Thyroid gland (tissue), 4 donors: ENCODE data around the gene GCC2.

Source experiments
- POLR2A ChIP-seq, 2 donors: fragments of 450-650 bp; IDR thresholded peaks; one replicate each; pipeline ENCODE4 v1.6.1; 2017; ENCODE audit warnings: antibody characterized with exemption in 2 of 2, mild to moderate bottlenecking in 2 of 2, moderate library complexity in 1 of 2
- TF ChIP-seq, protein P1 (sequence below), 6 experiments: fragments of 200-600 bp in 3 of 6; fragments of 450-650 bp in 3 of 6; sonication (generic) in 3 of 6; IDR thresholded peaks; one replicate each; pipeline ENCODE4 v1.5.1; 2016 to 2019; ENCODE audit warnings: antibody characterized with exemption in 6 of 6, mild to moderate bottlenecking in 2 of 6, inconsistent platforms in 1 of 6, moderate library complexity in 1 of 6

DNA sequence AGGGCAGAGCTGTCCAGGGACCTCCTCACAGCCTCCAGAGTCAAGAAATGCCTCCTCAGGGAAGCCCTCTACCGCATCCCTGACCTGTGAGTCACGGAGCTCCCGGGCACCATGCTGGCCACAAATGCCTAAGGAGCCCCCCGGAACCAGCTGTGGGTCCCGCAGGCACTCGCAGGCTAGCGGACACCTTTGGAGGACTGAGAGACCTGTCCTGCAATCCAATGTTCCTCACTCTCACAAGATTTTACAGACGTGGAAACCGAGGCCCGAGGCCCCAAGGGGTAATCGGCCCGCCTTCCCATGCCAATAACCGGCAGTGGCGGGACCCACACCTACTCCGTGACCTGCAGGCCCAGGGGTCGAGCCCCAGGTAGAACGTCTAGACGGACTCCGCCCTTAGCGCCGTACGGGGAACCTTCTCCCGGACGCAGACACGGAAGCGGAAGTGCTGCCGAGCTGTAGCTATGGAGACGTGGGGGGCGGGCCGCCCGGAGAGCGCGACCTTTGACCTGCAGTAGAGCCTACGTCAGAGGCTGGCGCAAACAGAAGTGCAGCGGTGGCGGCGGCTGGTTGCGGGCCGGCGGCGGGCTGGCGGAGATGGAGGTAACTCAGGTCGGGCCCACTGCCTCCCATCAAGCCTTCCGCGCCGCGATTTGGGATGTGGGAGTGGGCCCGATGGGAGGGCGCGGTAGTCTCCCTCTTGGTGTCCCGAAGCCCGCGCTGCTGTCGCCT is at the start of gene GCC2:
- TF ChIP-seq, protein P1, sequence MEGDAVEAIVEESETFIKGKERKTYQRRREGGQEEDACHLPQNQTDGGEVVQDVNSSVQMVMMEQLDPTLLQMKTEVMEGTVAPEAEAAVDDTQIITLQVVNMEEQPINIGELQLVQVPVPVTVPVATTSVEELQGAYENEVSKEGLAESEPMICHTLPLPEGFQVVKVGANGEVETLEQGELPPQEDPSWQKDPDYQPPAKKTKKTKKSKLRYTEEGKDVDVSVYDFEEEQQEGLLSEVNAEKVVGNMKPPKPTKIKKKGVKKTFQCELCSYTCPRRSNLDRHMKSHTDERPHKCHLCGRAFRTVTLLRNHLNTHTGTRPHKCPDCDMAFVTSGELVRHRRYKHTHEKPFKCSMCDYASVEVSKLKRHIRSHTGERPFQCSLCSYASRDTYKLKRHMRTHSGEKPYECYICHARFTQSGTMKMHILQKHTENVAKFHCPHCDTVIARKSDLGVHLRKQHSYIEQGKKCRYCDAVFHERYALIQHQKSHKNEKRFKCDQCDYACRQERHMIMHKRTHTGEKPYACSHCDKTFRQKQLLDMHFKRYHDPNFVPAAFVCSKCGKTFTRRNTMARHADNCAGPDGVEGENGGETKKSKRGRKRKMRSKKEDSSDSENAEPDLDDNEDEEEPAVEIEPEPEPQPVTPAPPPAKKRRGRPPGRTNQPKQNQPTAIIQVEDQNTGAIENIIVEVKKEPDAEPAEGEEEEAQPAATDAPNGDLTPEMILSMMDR (IDR thresholded peaks at IDR 0.05): no peak
- TF ChIP-seq POLR2A (IDR thresholded peaks at IDR 0.05): peak; percentile 5 to 95
